Esophagus (tissue), 2 donors: ENCODE data around the gene MT1HL1. TPM values are rescaled to one million over a fixed set of nuclear protein-coding genes. Genes with fewer than 3 reads are reported as not detected.
"Not testable (repeated sequence)": the region's sequence is repeated elsewhere in the genome, so short reads cannot be mapped to it uniquely, and the experiment has no call there.

ENCODE experiments used
- H3K27ac ChIP-seq, 2 donors: one replicate each; pipeline ENCODE4 v1.5.1; 2013; ENCODE audit warnings: low read depth in 2 of 2, mild to moderate bottlenecking in 2 of 2, inconsistent platforms in 1 of 2, low read length in 1 of 2, moderate library complexity in 1 of 2
- H3K27me3 ChIP-seq, 2 donors: one replicate each; pipeline ENCODE4 v1.6.1; 2013; ENCODE audit warnings: low read length in 2 of 2, control low read depth in 1 of 2, mild to moderate bottlenecking in 1 of 2; ENCODE audit not compliant: insufficient read depth in 2 of 2, control insufficient read depth in 1 of 2
- H3K36me3 ChIP-seq, 2 donors: one replicate each; pipeline ENCODE4 v1.6.1; 2013; ENCODE audit warnings: low read length in 1 of 2; ENCODE audit not compliant: control insufficient read depth in 2 of 2, insufficient read depth in 2 of 2
- H3K4me1 ChIP-seq, 2 donors: one replicate each; pipeline ENCODE4 v1.6.1; 2013; ENCODE audit warnings: low read length in 1 of 2; ENCODE audit not compliant: control insufficient read depth in 2 of 2, insufficient read depth in 2 of 2
- H3K4me3 ChIP-seq, 2 donors: one replicate each; pipeline ENCODE4 v1.5.1; 2013; ENCODE audit warnings: low read length in 2 of 2, mild to moderate bottlenecking in 2 of 2, low read depth in 1 of 2, moderate library complexity in 1 of 2
- H3K9me3 ChIP-seq, 2 donors: one replicate each; pipeline ENCODE4 v1.6.1; 2013; ENCODE audit warnings: mild to moderate bottlenecking in 2 of 2, low read depth in 1 of 2, low read length in 1 of 2, moderate library complexity in 1 of 2; ENCODE audit not compliant: control insufficient read depth in 2 of 2, insufficient read depth in 1 of 2
- WGBS, 2 donors: extraction: QIAGEN DNeasy Blood & Tissue Kit; methylation state at CpG; one replicate each; pipeline ENCODE4 v1.1.7; 2013; 5-methylcytosine and 5-hydroxymethylcytosine counted together
- polyA plus RNA-seq, 2 donors: library from polyadenylated mRNA; stranded (reverse); fragments of 200-250 nt; gene quantifications; one replicate each; pipeline ENCODE4 v1.2.3, GENCODE V29; 2013
- donor health status: healthy with polysubstance abuse.
- donor health status: Bipolar disorder and iron deficiency.

MT1HL1 gene
- polyA plus RNA-seq, 2 donors, result not detected

DNA sequence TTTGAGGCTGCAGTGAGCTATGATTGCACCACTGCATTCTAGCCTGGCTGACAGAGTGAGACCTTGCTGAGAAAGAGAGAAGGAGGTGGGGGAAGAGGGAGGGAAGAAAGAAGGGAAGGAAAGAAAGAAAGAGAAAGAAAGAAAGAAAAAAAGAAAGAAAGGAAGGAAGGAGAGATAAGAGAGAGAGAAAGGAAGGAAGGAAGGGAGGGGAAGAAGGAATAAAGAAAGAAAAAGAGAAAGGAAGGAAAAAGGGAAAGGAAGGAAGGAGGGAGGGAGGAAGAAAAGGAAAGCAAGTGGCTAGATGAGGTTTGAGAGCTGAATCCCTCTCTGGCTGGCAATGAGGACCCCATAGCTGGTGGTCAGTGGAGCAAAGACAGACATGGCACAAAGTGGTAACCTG lies 20.4 kb downstream of the MT1HL1 start:
- Histone ChIP-seq H3K9me3 (peaks cover 3 to 7% of the 10 kb centered on the region in 2 donors), H3K4me1 (no peaks in the 10 kb centered on the region), H3K36me3 (no peaks in the 10 kb centered on the region), H3K4me3 (no peak overlapping the region), H3K27ac (no peak overlapping the region), H3K27me3 (no peaks in the 10 kb centered on the region)

DNA sequence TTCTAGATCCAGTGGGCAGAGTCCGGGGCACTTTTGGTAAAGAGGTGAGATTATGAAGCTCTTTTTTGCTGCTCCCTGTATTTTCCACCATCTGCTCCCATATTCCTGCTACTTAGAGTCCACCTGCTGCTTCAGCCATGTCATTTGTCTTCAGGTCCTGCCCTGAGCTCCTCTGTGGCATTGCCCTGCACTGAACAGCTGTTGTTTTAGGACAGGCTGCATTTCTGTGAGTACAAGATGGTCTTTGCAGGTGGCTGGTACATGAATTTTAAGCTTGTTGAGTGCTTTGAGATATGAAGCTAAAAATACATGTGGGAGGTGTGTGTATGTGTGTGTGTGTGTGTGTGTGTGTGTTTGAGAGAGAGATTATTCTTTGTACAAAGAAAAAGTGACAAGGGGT lies 21.9 kb downstream of the MT1HL1 start:
- no peaks in the 10 kb centered on the region for H3K4me1 ChIP-seq
- no peak overlapping the region for H3K4me3 ChIP-seq
- WGBS, 2 donors, result 82% methylated on average over 1 of the region's 1 CpG
- H3K27ac ChIP-seq, result no peak overlapping the region
- H3K36me3 ChIP-seq, result no peaks in the 10 kb centered on the region
- H3K27me3 ChIP-seq, result no peaks in the 10 kb centered on the region
- H3K9me3 ChIP-seq, result peaks cover 3 to 9% of the 10 kb centered on the region in 2 donors

DNA sequence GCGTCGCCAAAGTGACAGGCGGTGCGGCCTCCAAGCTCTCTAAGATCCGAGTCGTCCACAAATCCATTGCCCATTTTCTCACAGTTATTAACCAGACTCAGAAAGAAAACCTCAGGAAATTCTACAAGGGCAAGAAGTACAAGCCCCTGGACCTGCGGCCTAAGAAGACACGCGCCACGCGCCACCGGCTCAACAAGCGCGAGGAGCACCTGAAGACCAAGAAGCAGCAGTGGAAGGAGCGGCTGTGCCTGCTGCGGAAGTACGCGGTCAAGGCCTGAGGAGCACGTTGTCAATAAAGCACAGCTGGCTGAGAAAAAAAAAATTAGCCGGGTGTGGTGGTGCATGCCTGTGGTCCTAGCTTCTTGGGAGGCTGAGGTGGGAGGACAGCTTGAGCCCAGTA lies 22.8 kb downstream of the MT1HL1 start:
- not testable (repeated sequence) for H3K27me3 ChIP-seq, H3K36me3 ChIP-seq, H3K27ac ChIP-seq, H3K9me3 ChIP-seq, H3K4me3 ChIP-seq, H3K4me1 ChIP-seq
- WGBS, 2 donors, result 95 to 96% methylated on average over 20 of the region's 20 CpGs

DNA sequence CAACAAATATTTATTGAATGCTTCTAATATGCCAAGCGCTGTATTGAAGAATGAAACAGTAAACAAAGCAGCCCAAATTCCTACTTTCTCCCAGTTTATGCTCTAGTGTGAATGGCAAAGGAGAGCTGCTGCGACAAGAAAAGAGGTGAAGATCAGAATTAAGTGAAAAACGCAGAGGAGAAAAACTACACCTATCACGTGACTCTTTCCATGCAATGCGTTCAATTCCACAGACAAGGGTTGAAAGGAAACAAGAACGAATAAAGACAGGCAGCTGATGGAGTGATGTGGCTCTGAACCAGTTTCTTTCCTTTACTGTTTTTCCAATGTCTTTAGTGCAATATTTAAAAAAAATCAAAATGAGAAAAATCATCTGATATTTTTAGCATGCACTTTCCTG lies 23.6 kb downstream of the MT1HL1 start:
- Histone ChIP-seq H3K27ac (no peak overlapping the region), H3K4me3 (no peak overlapping the region), H3K4me1 (no peaks in the 10 kb centered on the region), H3K27me3 (no peaks in the 10 kb centered on the region), H3K9me3 (peaks cover 3 to 9% of the 10 kb centered on the region in 2 donors), H3K36me3 (no peaks in the 10 kb centered on the region)
- WGBS, 2 donors, result 87% methylated on average over 6 of the region's 6 CpGs

DNA sequence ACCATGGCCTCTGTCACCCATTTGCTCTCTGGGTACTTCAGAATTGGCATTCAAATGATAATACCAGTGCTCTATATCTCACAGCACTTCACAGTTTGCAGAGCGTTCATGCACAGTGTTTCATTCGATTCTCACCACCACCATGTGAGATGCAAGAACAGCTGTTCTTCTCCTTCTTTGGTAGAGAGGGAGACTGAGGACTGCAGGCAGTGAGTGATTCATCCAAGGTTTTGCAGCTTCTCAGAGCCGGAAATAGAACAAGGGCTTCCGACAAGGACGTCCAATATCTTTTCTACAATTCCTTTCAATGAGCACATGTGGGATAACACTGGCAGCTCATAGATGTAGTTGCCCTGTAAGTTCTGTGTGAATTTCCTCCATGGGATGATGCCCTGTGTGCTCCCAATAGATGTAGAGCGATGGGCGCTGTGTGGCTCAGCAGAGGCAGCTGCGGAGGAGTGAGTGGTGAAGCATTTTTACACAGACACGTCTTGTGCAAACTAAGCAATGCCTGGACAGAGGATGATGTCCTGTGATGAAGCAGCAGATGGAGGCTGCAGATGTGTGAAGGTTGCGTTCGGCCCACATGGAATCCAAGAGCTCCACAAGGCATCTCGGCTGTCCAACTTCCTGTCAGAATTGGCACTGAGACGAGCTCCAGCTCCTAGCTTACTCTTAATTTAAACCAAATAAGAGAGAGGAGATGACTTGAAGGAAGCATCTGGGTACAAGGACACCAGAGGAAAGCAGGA lies 24.9 kb downstream of the MT1HL1 start:
- no peaks in the 10 kb centered on the region for H3K27me3 ChIP-seq
- WGBS, 2 donors, result 84 to 85% methylated on average over 13 of the region's 13 CpGs
- H3K4me1 ChIP-seq, result no peaks in the 10 kb centered on the region
- no peaks in the 10 kb centered on the region for H3K36me3 ChIP-seq
- H3K4me3 ChIP-seq, result no peak overlapping the region
- H3K9me3 ChIP-seq, result peaks cover 3 to 9% of the 10 kb centered on the region in 2 donors
- H3K27ac ChIP-seq, result no peak overlapping the region

DNA sequence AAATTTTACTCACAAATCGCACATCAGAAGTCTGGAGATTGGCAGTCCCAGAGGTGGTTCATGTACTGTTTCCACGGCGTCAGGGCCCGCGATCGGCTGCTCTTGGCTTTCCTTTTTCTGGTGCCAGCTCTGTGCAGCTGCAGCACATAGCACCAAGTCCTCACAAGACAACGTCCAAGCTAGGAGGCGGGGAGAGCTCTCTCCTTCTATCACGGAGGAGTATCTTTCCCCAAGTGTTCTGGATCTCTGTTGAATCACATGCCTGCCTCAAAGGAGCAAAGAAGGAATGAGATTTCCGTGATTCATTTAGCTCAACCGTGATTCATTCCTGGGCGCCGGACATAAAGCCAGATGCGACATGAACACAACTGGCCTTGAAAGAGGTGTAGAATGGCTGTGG lies 25.5 kb downstream of the MT1HL1 start:
- no peaks in the 10 kb centered on the region for H3K36me3 ChIP-seq
- no peaks in the 10 kb centered on the region for H3K27me3 ChIP-seq
- no peaks in the 10 kb centered on the region for H3K4me1 ChIP-seq
- peaks cover 3 to 9% of the 10 kb centered on the region in 2 donors for H3K9me3 ChIP-seq
- no peak overlapping the region for H3K4me3 ChIP-seq
- 89 to 93% methylated on average over 14 of the region's 14 CpGs for WGBS, 2 donors
- H3K27ac ChIP-seq, result no peak overlapping the region

DNA sequence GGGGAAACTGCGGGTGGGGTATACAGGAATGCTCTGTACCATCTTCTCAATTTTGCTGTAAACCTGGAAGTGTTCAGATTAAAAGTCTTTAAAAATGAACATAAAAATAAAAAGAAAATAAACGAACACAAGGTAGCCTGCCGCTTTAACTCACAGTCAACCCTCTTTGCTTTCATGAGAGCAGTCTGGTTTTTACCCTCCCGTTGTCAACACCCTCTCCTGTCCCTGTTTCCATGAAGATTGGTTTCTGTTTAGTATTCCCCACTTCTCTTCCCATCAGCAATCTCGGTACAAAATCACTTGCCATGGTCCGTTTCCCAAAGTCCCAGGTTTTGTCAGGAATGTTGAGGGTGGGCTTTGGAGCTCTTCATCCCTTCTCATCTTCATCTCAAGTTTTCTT lies 28.8 kb downstream of the MT1HL1 start:
- no peaks in the 10 kb centered on the region for H3K27me3 ChIP-seq
- 83 to 87% methylated on average over 6 of the region's 6 CpGs for WGBS, 2 donors

DNA sequence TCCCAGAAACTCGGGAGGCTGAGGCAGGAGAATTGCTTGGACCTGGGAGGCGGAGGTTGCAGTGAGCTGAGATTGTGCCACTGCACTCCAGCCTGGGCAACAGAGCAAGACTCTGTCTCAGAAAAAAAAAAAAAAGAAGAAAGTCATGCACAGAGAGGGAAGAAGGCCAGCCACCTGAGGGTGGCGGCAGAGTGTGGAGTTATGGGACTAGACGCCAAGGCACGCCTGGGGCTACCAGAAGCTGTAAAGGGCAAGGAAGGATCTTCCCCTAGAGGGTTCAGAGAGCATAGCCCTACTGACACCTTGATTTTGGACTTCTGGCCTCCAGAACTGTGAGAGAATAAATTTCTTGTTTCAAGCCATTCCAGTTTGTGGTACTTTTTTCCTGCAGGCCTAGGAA lies 30.2 kb downstream of the MT1HL1 start:
- WGBS, 2 donors, result 79 to 87% methylated on average over 5 of the region's 5 CpGs
- H3K36me3 ChIP-seq, H3K9me3 ChIP-seq, H3K27me3 ChIP-seq, H3K27ac ChIP-seq, H3K4me3 ChIP-seq, H3K4me1 ChIP-seq: not testable (repeated sequence)

More for the DNA sequence above, 28.8 kb downstream of the MT1HL1 start:
- H3K36me3 ChIP-seq, result no peaks in the 10 kb centered on the region
- no peaks in the 10 kb centered on the region for H3K4me1 ChIP-seq
- H3K4me3 ChIP-seq, result no peak overlapping the region
- no peak overlapping the region for H3K27ac ChIP-seq
- peaks cover 0 to 6% of the 10 kb centered on the region in 2 donors for H3K9me3 ChIP-seq

DNA sequence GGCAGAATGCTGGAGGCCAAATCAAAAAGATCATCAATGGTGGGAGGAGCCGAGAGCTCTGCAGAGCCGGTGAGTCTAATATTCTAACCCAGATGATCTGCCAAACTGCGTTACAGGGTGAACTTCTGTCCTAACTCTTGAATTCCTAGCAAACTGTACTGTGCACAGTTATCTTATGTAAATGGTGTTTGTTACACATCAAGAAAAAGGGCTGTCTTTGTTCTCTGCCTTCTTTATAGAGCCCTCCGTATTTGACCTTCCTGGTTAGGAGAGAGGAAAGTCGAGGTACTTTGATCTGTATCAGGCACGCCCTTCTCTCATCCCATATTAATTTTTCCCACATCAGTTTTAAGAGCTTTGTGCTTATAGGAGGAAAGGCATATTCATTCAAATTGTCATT lies 37.6 kb downstream of the MT1HL1 start:
- H3K27ac ChIP-seq, result no peak overlapping the region
- H3K36me3 ChIP-seq, result no peaks in the 10 kb centered on the region
- H3K27me3 ChIP-seq, result no peaks in the 10 kb centered on the region
- WGBS, 2 donors, result 84 to 85% methylated on average over 6 of the region's 6 CpGs
- no peaks in the 10 kb centered on the region for H3K9me3 ChIP-seq
- H3K4me1 ChIP-seq, result no peaks in the 10 kb centered on the region
- no peak overlapping the region for H3K4me3 ChIP-seq

DNA sequence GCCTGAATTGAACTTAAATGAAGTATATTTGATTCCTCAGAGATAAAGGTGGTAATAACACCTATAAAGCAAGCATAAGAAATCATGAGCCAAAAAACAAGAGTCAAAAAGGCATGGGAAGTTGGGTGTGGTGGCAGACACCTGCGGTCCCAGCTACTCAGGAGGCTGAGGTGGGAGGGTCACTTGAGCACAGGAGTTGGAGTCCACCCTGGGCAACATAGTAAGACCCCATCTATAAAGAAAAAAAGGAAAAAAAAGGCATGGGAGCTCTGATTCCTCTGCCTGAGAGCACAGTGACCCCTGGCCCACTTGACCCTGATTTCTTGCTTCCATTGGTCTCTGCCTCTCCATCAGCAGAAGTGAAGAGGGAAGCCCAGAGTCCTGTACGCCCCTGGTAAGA lies 40.3 kb downstream of the MT1HL1 start:
- WGBS, 2 donors, result 70 to 73% methylated on average over 2 of the region's 2 CpGs
- Histone ChIP-seq H3K36me3 (no peaks in the 10 kb centered on the region), H3K9me3 (peaks cover 0 to 2% of the 10 kb centered on the region in 2 donors), H3K4me1 (no peaks in the 10 kb centered on the region), H3K27ac (no peak overlapping the region), H3K27me3 (no peaks in the 10 kb centered on the region), H3K4me3 (no peak overlapping the region)
